ENCODE measurements around the gene NIPSNAP2.

The NIPSNAP2 gene

GRCh38 chr7:55951637-55952351 lies 12.6 kb upstream of the NIPSNAP2 start, which contains the start of gene MRPS17:
MRPS17 (plus strand) TSS chr7:55951877; CDS start chr7:55953196, 1,319 bp downstream.
- peak; percentile 56; the same call in 1 of the 2 replicates for TF ChIP-seq ZFX (IDR thresholded peaks at IDR 0.05)
- no peak for TF ChIP-seq CTCF (conservative IDR thresholded peaks at IDR 0.05)
- H3K27ac ChIP-seq = peak within 1 kb of the TSS; percentile 84

GRCh38 chr7:55952352-55952671 lies 12.1 kb upstream of the NIPSNAP2 start:
- TF ChIP-seq ZFX (IDR thresholded peaks at IDR 0.05) = 0 out of 2 replicates have a peak, but pooled peaks have one; percentile 22
- H3K27ac ChIP-seq = peak overlapping the region; percentile 84

- no peak overlapping the region for H3K27ac ChIP-seq
- TF ChIP-seq ZFX (IDR thresholded peaks at IDR 0.05) (no peak), CTCF (conservative IDR thresholded peaks at IDR 0.05) (no peak)
Observed at GRCh38 chr7:55953707-55954475, 10.5 kb upstream of the NIPSNAP2 start.

GRCh38 chr7:55957190-55957589 lies 7.2 kb upstream of the NIPSNAP2 start:
- no peak overlapping the region for H3K27ac ChIP-seq
- no peak for TF ChIP-seq ZFX (IDR thresholded peaks at IDR 0.05)
- TF ChIP-seq CTCF (conservative IDR thresholded peaks at IDR 0.05) = no peak

GRCh38 chr7:55962014-55962413 lies 2.4 kb upstream of the NIPSNAP2 start:
- no peak for TF ChIP-seq CTCF (conservative IDR thresholded peaks at IDR 0.05)
- TF ChIP-seq ZFX (IDR thresholded peaks at IDR 0.05) = no peak
- H3K27ac ChIP-seq = no peak overlapping the region

- TF ChIP-seq CTCF (conservative IDR thresholded peaks at IDR 0.05) = no peak
- no peak for TF ChIP-seq ZFX (IDR thresholded peaks at IDR 0.05)
- H3K27ac ChIP-seq = peak overlapping the region; percentile 83
Observed at GRCh38 chr7:55963584-55964168, 709 bp upstream of the NIPSNAP2 start.

GRCh38 chr7:55965100-55965470 lies 700 bp downstream of the NIPSNAP2 start:
- TF ChIP-seq ZFX (IDR thresholded peaks at IDR 0.05) (peak; percentile 84; the same call in 1 of the 2 replicates), CTCF (conservative IDR thresholded peaks at IDR 0.05) (no peak)
- peak overlapping the region; percentile 83 for H3K27ac ChIP-seq

Measured in C4-2B (cell line).